Gastrocnemius medialis (tissue), 4 donors: ENCODE measurements around the gene ARAP3.

Experiments used
- POLR2A ChIP-seq, 2 donors: fragments of 450-650 bp; IDR thresholded peaks; one replicate each; pipeline ENCODE4 v1.6.1; 2017; ENCODE audit warnings: antibody characterized with exemption in 2 of 2, mild to moderate bottlenecking in 2 of 2, moderate library complexity in 2 of 2
- TF ChIP-seq, protein P1 (sequence below), 5 experiments: fragments of 450-650 bp in 3 of 5; fragments of 200-600 bp in 2 of 5; sonication (generic) in 2 of 5; IDR thresholded peaks in 4 of 5; conservative IDR thresholded peaks in 1 of 5; 1 replicate in 4 of 5; 2 replicates in 1 of 5; pipeline ENCODE4 v1.5.1; 2016 to 2019; ENCODE audit warnings: antibody characterized with exemption in 5 of 5, mild to moderate bottlenecking in 3 of 5, moderate library complexity in 3 of 5

DNA sequence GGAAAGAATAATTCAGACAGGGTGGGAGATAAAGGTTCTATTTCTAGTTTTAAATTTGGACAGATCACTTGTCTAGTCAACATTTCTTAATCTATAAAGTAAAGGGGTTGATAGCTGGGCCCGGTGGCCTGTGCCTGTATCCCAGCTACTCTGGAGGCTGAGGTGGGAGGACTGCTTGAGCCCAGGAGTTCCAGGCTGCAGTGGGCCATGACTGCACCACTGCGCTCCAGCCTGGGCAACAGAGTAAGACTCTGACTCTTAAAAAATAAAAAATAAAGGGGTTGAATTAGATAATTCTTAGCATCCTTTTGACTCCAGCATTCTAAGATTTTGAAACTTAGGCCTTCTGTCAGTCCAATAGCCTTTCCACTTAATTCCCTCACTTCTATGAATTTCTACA, 74.0 kb downstream of the ARAP3 start:
- TF ChIP-seq, protein P1, sequence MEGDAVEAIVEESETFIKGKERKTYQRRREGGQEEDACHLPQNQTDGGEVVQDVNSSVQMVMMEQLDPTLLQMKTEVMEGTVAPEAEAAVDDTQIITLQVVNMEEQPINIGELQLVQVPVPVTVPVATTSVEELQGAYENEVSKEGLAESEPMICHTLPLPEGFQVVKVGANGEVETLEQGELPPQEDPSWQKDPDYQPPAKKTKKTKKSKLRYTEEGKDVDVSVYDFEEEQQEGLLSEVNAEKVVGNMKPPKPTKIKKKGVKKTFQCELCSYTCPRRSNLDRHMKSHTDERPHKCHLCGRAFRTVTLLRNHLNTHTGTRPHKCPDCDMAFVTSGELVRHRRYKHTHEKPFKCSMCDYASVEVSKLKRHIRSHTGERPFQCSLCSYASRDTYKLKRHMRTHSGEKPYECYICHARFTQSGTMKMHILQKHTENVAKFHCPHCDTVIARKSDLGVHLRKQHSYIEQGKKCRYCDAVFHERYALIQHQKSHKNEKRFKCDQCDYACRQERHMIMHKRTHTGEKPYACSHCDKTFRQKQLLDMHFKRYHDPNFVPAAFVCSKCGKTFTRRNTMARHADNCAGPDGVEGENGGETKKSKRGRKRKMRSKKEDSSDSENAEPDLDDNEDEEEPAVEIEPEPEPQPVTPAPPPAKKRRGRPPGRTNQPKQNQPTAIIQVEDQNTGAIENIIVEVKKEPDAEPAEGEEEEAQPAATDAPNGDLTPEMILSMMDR (IDR thresholded peaks at IDR 0.05 in 4 of 5, conservative IDR thresholded peaks at IDR 0.05 in 1 of 5): no peak
- TF ChIP-seq POLR2A (IDR thresholded peaks at IDR 0.05): no peak
